Gastrocnemius medialis (tissue), 4 donors: Measurements from ENCODE around the gene POC5. TPM values are rescaled to one million over a fixed set of nuclear protein-coding genes. Genes with fewer than 3 reads are reported as not detected.

ENCODE experiments used
- ATAC-seq, 2 donors: fragments of 150-250 bp; one replicate each; pipeline ENCODE4 v1.9.1; 2016
- DNase-seq, 2 donors: peaks; one replicate each; pipeline ENCODE4 v3.0.0-alpha.2; 2019
- H3K27ac ChIP-seq, 4 donors: fragments of 200-600 bp; sonication (generic); 1 replicate in 1 of 4; 2 replicates in 3 of 4; pipeline ENCODE4 v1.5.1; 2016 to 2018; ENCODE audit warnings: mild to moderate bottlenecking in 2 of 4, moderate library complexity in 1 of 4
- H3K27me3 ChIP-seq, 3 donors: fragments of 200-600 bp; sonication (generic) in 2 of 3; 1 replicate in 1 of 3; 2 replicates in 2 of 3; pipeline versions ENCODE4 v1.5.1 to v1.6.0; 2016 to 2019; ENCODE audit warnings: mild to moderate bottlenecking in 1 of 3, moderate library complexity in 1 of 3
- H3K36me3 ChIP-seq, 2 donors: fragments of 200-600 bp; sonication (generic) in 1 of 2; one replicate each; pipeline ENCODE4 v1.5.1; 2017 to 2018
- H3K4me1 ChIP-seq, 2 donors: fragments of 200-600 bp; sonication (generic) in 1 of 2; one replicate each; pipeline ENCODE4 v1.5.1; 2016 to 2017; ENCODE audit warnings: mild to moderate bottlenecking in 2 of 2
- H3K4me3 ChIP-seq, 4 donors: fragments of 200-600 bp; sonication (generic) in 3 of 4; 1 replicate in 1 of 4; 2 replicates in 3 of 4; pipeline ENCODE4 v1.5.1; 2016 to 2019; ENCODE audit warnings: mild to moderate bottlenecking in 2 of 4
- H3K9me3 ChIP-seq, 3 donors: fragments of 200-600 bp; sonication (generic) in 2 of 3; 1 replicate in 1 of 3; 2 replicates in 2 of 3; pipeline ENCODE4 v1.5.1; 2016 to 2019
- POLR2A ChIP-seq, 2 donors: fragments of 450-650 bp; IDR thresholded peaks; one replicate each; pipeline ENCODE4 v1.6.1; 2017; ENCODE audit warnings: antibody characterized with exemption in 2 of 2, mild to moderate bottlenecking in 2 of 2, moderate library complexity in 2 of 2
- in situ Hi-C, 4 donors: fragments of 200-750 bp; cut with MboI; loops; one replicate each; pipeline versions ENCODE4 v1.15.0 to v1.8.0; 2017; ENCODE audit warnings: low sequenced_read_pairs in 4 of 4
- intact Hi-C: fragments of 100-400 bp; cut with DNase I; formaldehyde crosslinking; loops from one replicate; pipeline ENCODE4 v1.15.1; 2023; ENCODE audit warnings: low total_unique reads
- total RNA-seq, 4 donors: library from RNA; depleted of rRNA; stranded (reverse); fragments of >200 nt; gene quantifications; one replicate each; pipeline versions ENCODE4 v1.1.0 to v1.2.3, GENCODE V29; 2016
- TF ChIP-seq, protein P1 (sequence below), 5 experiments: fragments of 450-650 bp in 3 of 5; fragments of 200-600 bp in 2 of 5; sonication (generic) in 2 of 5; IDR thresholded peaks in 4 of 5; conservative IDR thresholded peaks in 1 of 5; 1 replicate in 4 of 5; 2 replicates in 1 of 5; pipeline ENCODE4 v1.5.1; 2016 to 2019; ENCODE audit warnings: antibody characterized with exemption in 5 of 5, mild to moderate bottlenecking in 3 of 5, moderate library complexity in 3 of 5

The POC5 gene
- total RNA-seq, 4 donors from 2014 or later, result 4.1 to 7.3 (median 5.4) TPM

DNA sequence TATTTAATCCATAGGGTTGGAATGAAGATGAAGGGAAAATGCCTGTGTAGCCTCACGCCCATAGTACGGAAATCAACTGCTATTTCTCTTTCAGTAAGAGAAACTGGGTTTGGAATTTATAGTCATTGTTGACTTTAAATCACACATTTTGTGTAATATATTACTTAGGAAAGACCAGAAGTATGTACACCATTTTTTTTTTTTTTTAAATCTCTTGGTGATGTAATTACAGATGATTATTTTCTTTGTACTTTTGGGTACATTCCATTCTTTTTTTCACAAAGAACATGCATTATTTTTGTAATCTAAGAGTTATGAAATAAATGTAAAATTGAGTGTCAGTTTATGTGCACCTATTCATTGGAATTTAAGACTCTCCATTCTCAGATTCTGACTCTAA, 45.7 kb downstream of the POC5 start:
- in situ Hi-C loops, result loop anchor here in 1 of 4 donors (25.0 kb wide), 1 partner anchor 434 kb away; the partner anchor contains the start of gene ANKRD31
- peaks cover 0 to 13% of the 10 kb centered on the region in 2 donors for H3K36me3 ChIP-seq
- H3K4me1 ChIP-seq, result no peaks in the 10 kb centered on the region
- no peak for TF ChIP-seq POLR2A (IDR thresholded peaks at IDR 0.05)
- TF ChIP-seq, protein P1, sequence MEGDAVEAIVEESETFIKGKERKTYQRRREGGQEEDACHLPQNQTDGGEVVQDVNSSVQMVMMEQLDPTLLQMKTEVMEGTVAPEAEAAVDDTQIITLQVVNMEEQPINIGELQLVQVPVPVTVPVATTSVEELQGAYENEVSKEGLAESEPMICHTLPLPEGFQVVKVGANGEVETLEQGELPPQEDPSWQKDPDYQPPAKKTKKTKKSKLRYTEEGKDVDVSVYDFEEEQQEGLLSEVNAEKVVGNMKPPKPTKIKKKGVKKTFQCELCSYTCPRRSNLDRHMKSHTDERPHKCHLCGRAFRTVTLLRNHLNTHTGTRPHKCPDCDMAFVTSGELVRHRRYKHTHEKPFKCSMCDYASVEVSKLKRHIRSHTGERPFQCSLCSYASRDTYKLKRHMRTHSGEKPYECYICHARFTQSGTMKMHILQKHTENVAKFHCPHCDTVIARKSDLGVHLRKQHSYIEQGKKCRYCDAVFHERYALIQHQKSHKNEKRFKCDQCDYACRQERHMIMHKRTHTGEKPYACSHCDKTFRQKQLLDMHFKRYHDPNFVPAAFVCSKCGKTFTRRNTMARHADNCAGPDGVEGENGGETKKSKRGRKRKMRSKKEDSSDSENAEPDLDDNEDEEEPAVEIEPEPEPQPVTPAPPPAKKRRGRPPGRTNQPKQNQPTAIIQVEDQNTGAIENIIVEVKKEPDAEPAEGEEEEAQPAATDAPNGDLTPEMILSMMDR (IDR thresholded peaks at IDR 0.05 in 4 of 5, conservative IDR thresholded peaks at IDR 0.05 in 1 of 5), result no peak
- ATAC-seq, result no peak
- no peaks in the 10 kb centered on the region for H3K9me3 ChIP-seq
- no peak overlapping the region for H3K27ac ChIP-seq
- no peak for DNase-seq
- no peak overlapping the region for H3K4me3 ChIP-seq
- intact Hi-C loops, result no loop called here
- H3K27me3 ChIP-seq, result no peaks in the 10 kb centered on the region

DNA sequence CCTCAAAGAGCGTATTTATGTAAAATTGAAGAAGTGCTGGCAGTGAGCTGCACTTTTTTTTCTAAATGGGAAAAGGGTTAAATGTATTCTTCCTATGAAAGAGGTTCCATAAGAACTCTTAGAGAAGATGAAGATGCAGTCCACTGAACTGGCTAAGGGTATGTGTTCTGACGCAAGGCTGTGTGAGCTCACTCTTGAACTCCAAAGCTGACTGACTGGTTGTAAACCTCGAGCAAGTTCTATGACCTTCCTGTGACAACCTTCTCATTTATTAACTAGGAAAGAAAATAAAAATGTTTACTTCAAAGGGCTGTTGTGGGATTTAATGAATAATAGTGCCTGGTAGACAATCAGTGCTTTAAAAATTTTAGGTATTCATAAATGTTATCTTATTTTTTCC, 46.7 kb downstream of the POC5 start:
- Histone ChIP-seq H3K36me3 (peaks cover 0 to 13% of the 10 kb centered on the region in 2 donors), H3K27me3 (no peaks in the 10 kb centered on the region), H3K4me3 (no peak overlapping the region), H3K9me3 (no peaks in the 10 kb centered on the region), H3K27ac (no peak overlapping the region), H3K4me1 (no peaks in the 10 kb centered on the region)
- DNase-seq (no peak), ATAC-seq (no peak)
- TF ChIP-seq, protein P1 (IDR thresholded peaks at IDR 0.05 in 4 of 5, conservative IDR thresholded peaks at IDR 0.05 in 1 of 5), result no peak
- no peak for TF ChIP-seq POLR2A (IDR thresholded peaks at IDR 0.05)
- intact Hi-C loops, result no loop called here
- in situ Hi-C loops, result loop anchor here in 1 of 4 donors (25.0 kb wide), 1 partner anchor 433 kb away; the partner anchor contains the start of gene ANKRD31

DNA sequence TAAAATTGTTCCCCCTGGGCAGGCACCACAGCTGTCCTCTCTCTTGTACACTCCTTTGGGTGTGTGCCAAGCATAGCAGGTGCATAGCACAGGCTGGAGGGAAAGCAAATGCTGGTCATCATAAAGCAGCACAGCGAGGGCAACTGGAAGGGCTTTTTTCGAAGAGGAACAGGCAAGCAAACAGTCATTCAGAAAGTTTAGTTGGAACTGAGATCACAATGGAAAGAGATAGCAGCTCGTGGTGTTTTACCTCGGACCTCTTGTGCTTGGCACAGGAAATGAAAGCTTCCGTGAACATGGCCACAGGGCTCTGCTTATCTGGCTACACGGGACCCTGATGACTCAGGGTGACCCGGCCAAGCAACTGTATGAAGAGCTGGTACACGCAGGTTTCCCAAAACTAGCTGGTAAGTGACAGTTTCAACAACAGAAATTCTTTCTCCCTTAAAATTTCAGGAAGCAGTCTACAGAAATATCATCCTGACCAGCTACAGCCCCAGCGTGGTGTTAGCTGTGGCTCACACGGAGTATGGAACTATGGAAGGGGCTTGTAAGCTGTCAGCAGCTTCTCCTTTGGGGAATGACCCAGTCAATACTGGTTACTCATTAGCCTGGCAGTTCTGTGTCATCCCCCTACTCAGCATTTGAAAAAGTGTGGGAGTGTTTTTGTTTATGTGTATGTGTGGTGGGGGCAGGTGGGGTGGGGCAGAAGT, 48.1 kb downstream of the POC5 start:
- in situ Hi-C loops, result loop anchor here in 1 of 4 donors (25.0 kb wide), 1 partner anchor 432 kb away; the partner anchor contains the start of gene ANKRD31
- Histone ChIP-seq H3K4me3 (peak overlapping the region in 1 of 4 donors; percentile 2), H3K4me1 (no peaks in the 10 kb centered on the region), H3K9me3 (no peaks in the 10 kb centered on the region), H3K27ac (no peak overlapping the region), H3K27me3 (no peaks in the 10 kb centered on the region), H3K36me3 (peaks cover 0 to 13% of the 10 kb centered on the region in 2 donors)
- DNase-seq, result peak in 1 of 2 donors; percentile 16
- no peak for TF ChIP-seq POLR2A (IDR thresholded peaks at IDR 0.05)
- TF ChIP-seq, protein P1 (IDR thresholded peaks at IDR 0.05 in 4 of 5, conservative IDR thresholded peaks at IDR 0.05 in 1 of 5), result no peak
- intact Hi-C loops, result no loop called here
- ATAC-seq, result peak in 1 of 2 donors; percentile 44

DNA sequence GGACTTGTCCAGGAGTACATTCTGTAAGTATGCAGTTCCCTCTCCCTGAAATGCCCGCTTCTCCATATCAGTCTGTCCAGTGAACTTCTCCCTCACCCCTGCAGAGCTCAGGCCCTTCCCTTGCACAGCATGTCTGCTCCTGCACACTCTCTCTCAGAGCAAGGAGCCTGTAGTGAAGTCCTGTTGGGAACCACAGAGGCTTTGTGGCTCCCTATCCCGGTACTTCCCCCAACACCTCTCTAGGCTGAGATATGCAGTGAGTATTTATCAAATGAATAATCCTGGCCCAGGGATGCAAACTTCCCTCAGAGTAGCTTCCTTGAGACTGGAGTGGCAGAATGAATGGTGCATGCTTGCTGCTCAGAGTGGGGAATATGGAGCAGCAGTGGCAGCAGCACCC, 48.8 kb downstream of the POC5 start:
- peaks cover 0 to 11% of the 10 kb centered on the region in 2 donors for H3K36me3 ChIP-seq
- TF ChIP-seq, protein P1 (IDR thresholded peaks at IDR 0.05 in 4 of 5, conservative IDR thresholded peaks at IDR 0.05 in 1 of 5), result no peak
- TF ChIP-seq POLR2A (IDR thresholded peaks at IDR 0.05), result no peak
- DNase-seq (no peak), ATAC-seq (no peak)
- no peak overlapping the region for H3K4me3 ChIP-seq
- H3K27me3 ChIP-seq, result no peaks in the 10 kb centered on the region
- in situ Hi-C loops (loop anchor here in 1 of 4 donors (25.0 kb wide), 1 partner anchor 431 kb away; the partner anchor contains the start of gene ANKRD31), intact Hi-C loops (no loop called here)
- H3K9me3 ChIP-seq, result no peaks in the 10 kb centered on the region
- H3K27ac ChIP-seq, result no peak overlapping the region
- H3K4me1 ChIP-seq, result no peaks in the 10 kb centered on the region
